ENCODE measurements around the gene BTG1. TPM values are rescaled to one million over a fixed set of nuclear protein-coding genes. Genes with fewer than 3 reads are reported as not detected.

BTG1 gene
- total and polyA plus RNA-seq, 9 of the 15 experiments (the other 6 are each of a cell fraction or from before 2014, with no cell fraction given), result 3.7 to 28.6 (median 7.4) TPM

DNA sequence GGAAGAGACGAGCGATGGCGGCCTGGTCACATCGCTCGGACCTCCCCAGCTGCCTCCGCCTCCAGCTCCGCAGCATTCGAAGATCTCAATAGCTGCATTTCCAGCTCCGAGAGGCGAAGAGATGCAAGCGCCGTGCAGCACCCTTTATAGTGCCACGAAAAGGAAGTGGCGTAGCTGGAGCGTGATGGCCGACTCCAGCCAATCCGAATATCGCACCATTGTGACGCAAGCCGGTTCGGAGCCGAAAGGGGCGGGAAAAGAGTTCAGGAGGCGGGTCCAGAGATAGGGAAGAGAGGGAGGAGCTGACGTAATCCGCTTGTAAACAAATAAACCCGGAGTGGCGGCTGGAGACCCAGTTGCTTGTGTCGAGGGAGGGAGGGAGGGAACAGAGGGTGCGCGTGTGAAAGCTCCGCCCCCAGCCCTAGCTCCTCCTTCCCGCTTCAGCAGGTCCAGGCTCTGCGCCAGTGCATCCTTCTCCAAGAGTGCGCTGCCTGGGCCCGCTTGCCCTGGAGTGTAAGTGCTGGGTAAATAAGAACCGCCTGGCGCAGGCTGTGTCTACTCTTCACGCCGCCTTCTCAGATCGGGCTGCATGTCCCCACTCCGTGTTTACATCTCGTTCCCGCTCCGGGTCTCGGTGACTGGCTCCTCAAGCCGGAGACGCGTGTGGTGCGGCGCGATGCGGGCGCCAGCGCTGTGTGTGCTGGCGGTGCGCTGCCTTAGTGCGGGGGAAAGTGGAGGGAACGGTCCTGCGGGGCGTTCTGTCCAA is at the start of gene BTG1 (continued):
- TF ChIP-seq, protein P1, sequence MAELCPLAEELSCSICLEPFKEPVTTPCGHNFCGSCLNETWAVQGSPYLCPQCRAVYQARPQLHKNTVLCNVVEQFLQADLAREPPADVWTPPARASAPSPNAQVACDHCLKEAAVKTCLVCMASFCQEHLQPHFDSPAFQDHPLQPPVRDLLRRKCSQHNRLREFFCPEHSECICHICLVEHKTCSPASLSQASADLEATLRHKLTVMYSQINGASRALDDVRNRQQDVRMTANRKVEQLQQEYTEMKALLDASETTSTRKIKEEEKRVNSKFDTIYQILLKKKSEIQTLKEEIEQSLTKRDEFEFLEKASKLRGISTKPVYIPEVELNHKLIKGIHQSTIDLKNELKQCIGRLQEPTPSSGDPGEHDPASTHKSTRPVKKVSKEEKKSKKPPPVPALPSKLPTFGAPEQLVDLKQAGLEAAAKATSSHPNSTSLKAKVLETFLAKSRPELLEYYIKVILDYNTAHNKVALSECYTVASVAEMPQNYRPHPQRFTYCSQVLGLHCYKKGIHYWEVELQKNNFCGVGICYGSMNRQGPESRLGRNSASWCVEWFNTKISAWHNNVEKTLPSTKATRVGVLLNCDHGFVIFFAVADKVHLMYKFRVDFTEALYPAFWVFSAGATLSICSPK (IDR thresholded peaks at IDR 0.05; ENCODE audit: borderline replicate concordance), result no peak
- TF ChIP-seq, protein P2, sequence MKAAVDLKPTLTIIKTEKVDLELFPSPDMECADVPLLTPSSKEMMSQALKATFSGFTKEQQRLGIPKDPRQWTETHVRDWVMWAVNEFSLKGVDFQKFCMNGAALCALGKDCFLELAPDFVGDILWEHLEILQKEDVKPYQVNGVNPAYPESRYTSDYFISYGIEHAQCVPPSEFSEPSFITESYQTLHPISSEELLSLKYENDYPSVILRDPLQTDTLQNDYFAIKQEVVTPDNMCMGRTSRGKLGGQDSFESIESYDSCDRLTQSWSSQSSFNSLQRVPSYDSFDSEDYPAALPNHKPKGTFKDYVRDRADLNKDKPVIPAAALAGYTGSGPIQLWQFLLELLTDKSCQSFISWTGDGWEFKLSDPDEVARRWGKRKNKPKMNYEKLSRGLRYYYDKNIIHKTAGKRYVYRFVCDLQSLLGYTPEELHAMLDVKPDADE (conservative IDR thresholded peaks at IDR 0.05; ENCODE audit: control insufficient read depth, low read depth, low read length), result peak; percentile 67; the same call in 1 of the 2 replicates
- TF ChIP-seq, protein P3, sequence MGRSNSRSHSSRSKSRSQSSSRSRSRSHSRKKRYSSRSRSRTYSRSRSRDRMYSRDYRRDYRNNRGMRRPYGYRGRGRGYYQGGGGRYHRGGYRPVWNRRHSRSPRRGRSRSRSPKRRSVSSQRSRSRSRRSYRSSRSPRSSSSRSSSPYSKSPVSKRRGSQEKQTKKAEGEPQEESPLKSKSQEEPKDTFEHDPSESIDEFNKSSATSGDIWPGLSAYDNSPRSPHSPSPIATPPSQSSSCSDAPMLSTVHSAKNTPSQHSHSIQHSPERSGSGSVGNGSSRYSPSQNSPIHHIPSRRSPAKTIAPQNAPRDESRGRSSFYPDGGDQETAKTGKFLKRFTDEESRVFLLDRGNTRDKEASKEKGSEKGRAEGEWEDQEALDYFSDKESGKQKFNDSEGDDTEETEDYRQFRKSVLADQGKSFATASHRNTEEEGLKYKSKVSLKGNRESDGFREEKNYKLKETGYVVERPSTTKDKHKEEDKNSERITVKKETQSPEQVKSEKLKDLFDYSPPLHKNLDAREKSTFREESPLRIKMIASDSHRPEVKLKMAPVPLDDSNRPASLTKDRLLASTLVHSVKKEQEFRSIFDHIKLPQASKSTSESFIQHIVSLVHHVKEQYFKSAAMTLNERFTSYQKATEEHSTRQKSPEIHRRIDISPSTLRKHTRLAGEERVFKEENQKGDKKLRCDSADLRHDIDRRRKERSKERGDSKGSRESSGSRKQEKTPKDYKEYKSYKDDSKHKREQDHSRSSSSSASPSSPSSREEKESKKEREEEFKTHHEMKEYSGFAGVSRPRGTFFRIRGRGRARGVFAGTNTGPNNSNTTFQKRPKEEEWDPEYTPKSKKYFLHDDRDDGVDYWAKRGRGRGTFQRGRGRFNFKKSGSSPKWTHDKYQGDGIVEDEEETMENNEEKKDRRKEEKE (IDR thresholded peaks at IDR 0.05; ENCODE audit: borderline replicate concordance in 1 of 2, control insufficient read depth in 1 of 2, low read depth in 2 of 2, low read length in 1 of 2), result 0 out of 4 replicates have a peak, but pooled peaks of 1 of the 2 experiments have one; percentile 57
- TF ChIP-seq ZC3H11A (IDR thresholded peaks at IDR 0.05; ENCODE audit: low read depth, low read length), result peak; percentile 70; the same call in 1 of the 2 replicates
- TF ChIP-seq NKRF (IDR thresholded peaks at IDR 0.05; ENCODE audit: borderline replicate concordance), result peak; percentile 71
- TF ChIP-seq PML (IDR thresholded peaks at IDR 0.05; ENCODE audit: low read length), result peak; percentile 97
- no peak for TF ChIP-seq KLF1 (tag; IDR thresholded peaks at IDR 0.05)
- no peak for TF ChIP-seq BRCA1 (IDR thresholded peaks at IDR 0.05)
- no peak for TF ChIP-seq BRCA1 (CRISPR knock-in tag; IDR thresholded peaks at IDR 0.05)
- peak in 1 of 2 experiments; percentile 66; a peak in 1 of 4 replicates for TF ChIP-seq TEAD1 (CRISPR knock-in tag; IDR thresholded peaks at IDR 0.05)
- peak; percentile 93; the same call in 1 of the 2 replicates for TF ChIP-seq AFF4 (CRISPR knock-in tag; IDR thresholded peaks at IDR 0.05)
- no peak for TF ChIP-seq TEAD2 (tag; IDR thresholded peaks at IDR 0.05)
- no peak for TF ChIP-seq PTTG1 (tag; IDR thresholded peaks at IDR 0.05; ENCODE audit: low read depth)
- TF ChIP-seq MECOM (CRISPR knock-in tag; IDR thresholded peaks at IDR 0.05), result no peak

All from K562 (cell line).